Esophagus muscularis mucosa (tissue), 4 donors: Measurements from ENCODE around the gene LCN15.

ENCODE experiments used
- EP300 ChIP-seq: sonication (generic); formaldehyde crosslinking; IDR thresholded peaks from one replicate; pipeline ENCODE4 v1.6.1; 2017; ENCODE audit warnings: antibody characterized with exemption
- POLR2A ChIP-seq: fragments of 450-650 bp; IDR thresholded peaks from one replicate; pipeline ENCODE4 v1.6.1; 2017; ENCODE audit warnings: antibody characterized with exemption, moderate library complexity, mild to moderate bottlenecking, low read depth
- TF ChIP-seq, protein P1 (sequence below), 3 experiments: fragments of 200-600 bp in 2 of 3; fragments of 450-650 bp in 1 of 3; sonication (generic) in 2 of 3; IDR thresholded peaks; one replicate each; pipeline ENCODE4 v1.5.1; 2017 to 2019; ENCODE audit warnings: antibody characterized with exemption in 3 of 3, mild to moderate bottlenecking in 2 of 3, moderate library complexity in 1 of 3

DNA sequence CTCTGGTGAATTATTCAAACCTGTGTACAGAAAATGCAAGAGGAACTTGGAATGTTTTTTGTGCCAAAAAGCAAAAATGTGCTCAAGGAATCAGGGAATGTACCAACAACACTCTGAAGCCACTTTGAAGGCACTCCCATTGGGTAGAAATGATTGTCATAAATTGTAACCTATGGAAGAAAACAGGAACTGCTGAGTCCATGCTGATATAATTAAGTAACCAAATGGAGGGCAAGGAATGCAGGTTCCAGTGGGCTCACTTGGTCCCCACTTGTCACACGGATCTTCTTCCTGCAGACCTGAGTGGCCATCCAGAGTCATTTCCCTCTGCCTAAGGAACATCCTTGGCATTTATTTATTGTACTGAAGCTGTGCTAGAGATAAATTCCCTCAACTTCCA is 13.1 kb downstream of the LCN15 start:
- TF ChIP-seq POLR2A: no peak
- TF ChIP-seq, protein P1, sequence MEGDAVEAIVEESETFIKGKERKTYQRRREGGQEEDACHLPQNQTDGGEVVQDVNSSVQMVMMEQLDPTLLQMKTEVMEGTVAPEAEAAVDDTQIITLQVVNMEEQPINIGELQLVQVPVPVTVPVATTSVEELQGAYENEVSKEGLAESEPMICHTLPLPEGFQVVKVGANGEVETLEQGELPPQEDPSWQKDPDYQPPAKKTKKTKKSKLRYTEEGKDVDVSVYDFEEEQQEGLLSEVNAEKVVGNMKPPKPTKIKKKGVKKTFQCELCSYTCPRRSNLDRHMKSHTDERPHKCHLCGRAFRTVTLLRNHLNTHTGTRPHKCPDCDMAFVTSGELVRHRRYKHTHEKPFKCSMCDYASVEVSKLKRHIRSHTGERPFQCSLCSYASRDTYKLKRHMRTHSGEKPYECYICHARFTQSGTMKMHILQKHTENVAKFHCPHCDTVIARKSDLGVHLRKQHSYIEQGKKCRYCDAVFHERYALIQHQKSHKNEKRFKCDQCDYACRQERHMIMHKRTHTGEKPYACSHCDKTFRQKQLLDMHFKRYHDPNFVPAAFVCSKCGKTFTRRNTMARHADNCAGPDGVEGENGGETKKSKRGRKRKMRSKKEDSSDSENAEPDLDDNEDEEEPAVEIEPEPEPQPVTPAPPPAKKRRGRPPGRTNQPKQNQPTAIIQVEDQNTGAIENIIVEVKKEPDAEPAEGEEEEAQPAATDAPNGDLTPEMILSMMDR (IDR thresholded peaks at IDR 0.05): no peak
- no peak for TF ChIP-seq EP300
